B cell (primary cell): ENCODE data around the gene MTO1. TPM values are rescaled to one million over a fixed set of nuclear protein-coding genes. Genes with fewer than 3 reads are reported as not detected.

Source experiments
- ATAC-seq: fragments of 200-7000 bp; cut with Tn5 transposase; one replicate; pipeline ENCODE4 v1.10.0; 2021; ENCODE audit warnings: low read depth, mild to moderate bottlenecking, moderate number of reproducible peaks, moderate library complexity
- CTCF ChIA-PET: fragments of 350-600 bp; sonication (Branson Sonifier 250); formaldehyde crosslinking; loops from one replicate; lab custom pipeline; 2021; ENCODE audit warnings: antibody characterized with exemption, inconsistent platforms; lab: Charles Lee
- POLR2A ChIA-PET: fragments of 350-600 bp; sonication (Branson Sonifier 250); formaldehyde crosslinking; loops from one replicate; lab custom pipeline; 2021; ENCODE audit warnings: antibody characterized with exemption; lab: Charles Lee
- DNase-seq: peaks from one replicate; pipeline ENCODE4 v3.0.0; 2013
- H2AFZ ChIP-seq: 2 replicates; pipeline ENCODE4 v1.6.1; 2012; ENCODE audit warnings: mild to moderate bottlenecking, low read depth, low read length; ENCODE audit not compliant: insufficient read depth, poor library complexity, severe bottlenecking
- H3K27ac ChIP-seq, 2 donors: 1 replicate in 1 of 2; 2 replicates in 1 of 2; pipeline ENCODE4 v1.5.1; 2012 to 2013; ENCODE audit warnings: low read length in 2 of 2, mild to moderate bottlenecking in 2 of 2, moderate library complexity in 1 of 2
- H3K27me3 ChIP-seq, 4 experiments: fragments of 200-600 bp in 1 of 4; sonication (generic) in 1 of 4; replicated peaks in 1 of 4; 1 replicate in 2 of 4; 2 replicates in 2 of 4; pipeline versions ENCODE4 v1.6.1 to v1.7.0; 2013 to 2016; ENCODE audit warnings: low read length in 3 of 4, mild to moderate bottlenecking in 2 of 4, mixed read lengths in 1 of 4, moderate library complexity in 1 of 4; ENCODE audit not compliant: insufficient read depth in 4 of 4, control insufficient read depth in 3 of 4; ENCODE audit errors: control extremely low read depth in 1 of 4
- H3K36me3 ChIP-seq, 2 experiments: replicated peaks in 1 of 2; 1 replicate in 1 of 2; 2 replicates in 1 of 2; pipeline versions ENCODE4 v1.6.1 to v1.7.1; 2013; ENCODE audit warnings: low read length in 1 of 2; ENCODE audit not compliant: insufficient read depth in 2 of 2, control insufficient read depth in 1 of 2; ENCODE audit errors: control extremely low read depth in 1 of 2, extremely low read depth in 1 of 2
- H3K4me1 ChIP-seq, 2 donors: fragments of 200-600 bp in 1 of 2; sonication (generic) in 1 of 2; 1 replicate in 1 of 2; 2 replicates in 1 of 2; pipeline versions ENCODE4 v1.5.1 to v1.6.1; 2013 to 2017; ENCODE audit warnings: low read length in 2 of 2; ENCODE audit not compliant: control insufficient read depth in 2 of 2, insufficient read depth in 2 of 2
- H3K4me2 ChIP-seq: replicated peaks from 2 replicates; pipeline ENCODE3; 2012; ENCODE audit warnings: mild to moderate bottlenecking, low read depth, low read length; ENCODE audit not compliant: poor library complexity, severe bottlenecking
- H3K4me3 ChIP-seq, 5 experiments: fragments of 200-600 bp in 1 of 5; sonication (generic) in 1 of 5; 1 replicate in 3 of 5; 2 replicates in 2 of 5; pipeline versions ENCODE4 v1.5.1 to v1.7.0; 2011 to 2016; ENCODE audit warnings: low read length in 4 of 5, mild to moderate bottlenecking in 4 of 5, low read depth in 2 of 5, control low read depth in 1 of 5, moderate library complexity in 1 of 5; ENCODE audit not compliant: insufficient read depth in 1 of 5; ENCODE audit errors: control extremely low read depth in 1 of 5, extremely low read depth in 1 of 5
- H3K79me2 ChIP-seq: fragments of 200-600 bp; sonication (generic); one replicate; pipeline ENCODE4 v1.6.0; 2016; ENCODE audit warnings: low read length; ENCODE audit not compliant: control insufficient read depth, insufficient read depth
- H3K9ac ChIP-seq: fragments of 200-600 bp; sonication (generic); 2 replicates; pipeline ENCODE4 v1.6.1; 2017; ENCODE audit warnings: mild to moderate bottlenecking, low read length, moderate library complexity
- H3K9me3 ChIP-seq, 3 donors: one replicate each; pipeline versions ENCODE4 v1.6.1 to v1.7.1; 2013; ENCODE audit warnings: low read length in 2 of 3; ENCODE audit not compliant: control insufficient read depth in 2 of 3, insufficient read depth in 1 of 3; ENCODE audit errors: control extremely low read depth in 1 of 3
- H4K20me1 ChIP-seq: 2 replicates; pipeline ENCODE4 v1.6.0; 2012; ENCODE audit warnings: mild to moderate bottlenecking, low read length; ENCODE audit not compliant: insufficient read depth, control insufficient read depth, poor library complexity, severe bottlenecking
- H3K27ac Mint-ChIP-seq: one replicate; pipeline ENCODE4 v1.8.0; 2021; ENCODE audit warnings: mixed read lengths
- H3K27me3 Mint-ChIP-seq: one replicate; pipeline ENCODE4 v1.8.0; 2021; ENCODE audit warnings: mixed read lengths
- H3K4me1 Mint-ChIP-seq: one replicate; pipeline ENCODE4 v1.8.0; 2021; ENCODE audit warnings: mixed read lengths
- H3K4me3 Mint-ChIP-seq: one replicate; pipeline ENCODE4 v1.8.0; 2021; ENCODE audit warnings: mixed read lengths
- H3K9me3 Mint-ChIP-seq: one replicate; pipeline ENCODE4 v1.8.0; 2022; ENCODE audit warnings: mixed read lengths; ENCODE audit not compliant: insufficient read depth
- CTCF ChIP-seq: fragments of 200-600 bp; IDR thresholded peaks from one replicate; pipeline ENCODE4 v1.8.0; 2022; ENCODE audit warnings: antibody characterized with exemption, mild to moderate bottlenecking
- EZH2 ChIP-seq: IDR thresholded peaks from 2 replicates; pipeline ENCODE4 v1.6.1; 2012; ENCODE audit warnings: borderline replicate concordance, low read depth, mild to moderate bottlenecking, moderate library complexity, low read length; ENCODE audit not compliant: insufficient read depth, poor library complexity, severe bottlenecking
- WGBS: methylation state at CpG from one replicate; pipeline ENCODE4 v1.1.5; 2013; ENCODE audit warnings: missing lambda C conversion rate; ENCODE audit not compliant: insufficient coverage; 5-methylcytosine and 5-hydroxymethylcytosine counted together
- intact Hi-C: fragments of 100-400 bp; cut with micrococcal nuclease; formaldehyde crosslinking; loops from one replicate; pipeline ENCODE4 v1.10.0; 2022
- polyA minus RNA-seq: library from RNA; depleted of rRNA, polyadenylated mRNA; stranded (reverse); fragments of >200 nt; gene quantifications from 2 replicates; pipeline ENCODE4 v1.2.3, GENCODE V29; 2012
- polyA plus RNA-seq: library from polyadenylated mRNA; depleted of rRNA; stranded (reverse); fragments of >200 nt; gene quantifications from 2 replicates; pipeline ENCODE4 v1.2.3, GENCODE V29; 2012
- total RNA-seq, 2 donors: library from RNA; stranded (reverse); fragments of 120-200 nt in 1 of 2; gene quantifications; 1 replicate in 1 of 2; 2 replicates in 1 of 2; pipeline versions ENCODE4 v1.2.3 to v1.2.4, GENCODE V29; 2013 to 2022

The MTO1 gene
- total RNA-seq = 79.5 and 84.4 TPM in 2 replicates
- 70.2 TPM for total RNA-seq (2013)
- polyA plus RNA-seq = 52.1 and 56.0 TPM in 2 replicates
- polyA minus RNA-seq = 63.7 and 69.3 TPM in 2 replicates

- H3K4me1 ChIP-seq = peaks cover 12 to 31% of the 10 kb centered on the region in 2 donors
- H3K9ac ChIP-seq = peak within 1 kb of the TSS; percentile 100
- Mint-ChIP-seq H3K9me3 (no peaks in the 10 kb centered on the region), H3K4me3 (peak within 1 kb of the TSS; percentile 100), H3K27ac (peak within 1 kb of the TSS; percentile 97), H3K27me3 (no peaks in the 10 kb centered on the region), H3K4me1 (peaks cover 29% of the 10 kb centered on the region)
- peaks cover 3 to 20% of the 10 kb centered on the region in 2 experiments for H3K36me3 ChIP-seq
- peak; percentile 94 for ATAC-seq
- no peaks in the 10 kb centered on the region for H3K9me3 ChIP-seq
- H3K27me3 ChIP-seq = no peaks in the 10 kb centered on the region
- peaks cover 77% of the 10 kb centered on the region for H3K79me2 ChIP-seq
- H3K4me2 ChIP-seq = peak within 1 kb of the TSS; percentile 98
- TF ChIP-seq CTCF (no peak), EZH2 (no peak)
- H3K27ac ChIP-seq = peak within 1 kb of the TSS; percentile 90 to 96
- peak within 1 kb of the TSS; percentile 66 to 99 (median 78) for H3K4me3 ChIP-seq
- intact Hi-C loops = loop anchor here (1.0 to 10.0 kb wide), 3 partner anchors 9 to 1823 kb away; partner anchors contain the start of genes CGAS and TMEM30A
- ChIA-PET CTCF (interaction anchor here (1.0 to 3.3 kb wide), 10 partner anchors 10 to 191 kb away, joined by 3 to 27 read pairs (median 5); partner anchors contain the start of genes CGAS and EEF1A1), POLR2A (interaction anchor here (0.6 to 3.9 kb wide), 9 partner anchors 9 to 192 kb away, joined by 3 to 34 read pairs (median 4); partner anchors contain the start of genes CGAS, EEF1A1 and SLC17A5)
- under 1% methylated on average over 53 of the region's 55 CpGs for WGBS
- peak; percentile 91 for DNase-seq
- H4K20me1 ChIP-seq = no peaks in the 10 kb centered on the region
- peak within 1 kb of the TSS; percentile 99 for H2AFZ ChIP-seq
Observed at GRCh38 chr6:73461537-73462350, at the start of gene MTO1. Gene MTO1 (plus strand): TSS chr6:73461737. CDS start chr6:73461855, 118 bp downstream.

DNA sequence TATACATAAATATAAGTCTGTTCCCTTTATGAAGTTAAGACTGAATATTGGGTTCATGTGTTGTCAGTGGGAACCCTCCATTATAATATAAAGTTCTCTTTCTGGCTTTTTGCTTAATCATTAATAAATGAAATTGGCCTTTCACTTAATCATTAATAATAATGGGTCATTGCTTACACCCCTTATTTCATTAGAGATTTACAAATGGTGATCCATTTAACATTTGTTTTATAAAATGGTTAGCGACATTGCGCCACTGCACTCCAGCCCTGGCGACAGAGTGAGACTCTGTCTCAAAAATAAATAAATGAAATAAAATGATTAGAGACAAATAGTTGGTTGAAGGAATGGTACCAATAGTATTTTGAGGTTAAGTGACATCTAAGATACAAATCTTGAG, 48.4 kb upstream of the MTO1 start:
- Histone ChIP-seq H3K9me3 (no peaks in the 10 kb centered on the region), H3K4me2 (no peak overlapping the region), H3K4me3 (no peak overlapping the region), H3K36me3 (peaks cover 0 to 4% of the 10 kb centered on the region in 2 experiments), H2AFZ (no peak overlapping the region), H3K9ac (no peak overlapping the region), H3K27me3 (no peaks in the 10 kb centered on the region), H3K4me1 (no peaks in the 10 kb centered on the region), H3K27ac (no peak overlapping the region), H3K79me2 (no peaks in the 10 kb centered on the region), H4K20me1 (no peaks in the 10 kb centered on the region)
- DNase-seq (no peak), ATAC-seq (no peak)
- Mint-ChIP-seq H3K9me3 (no peaks in the 10 kb centered on the region), H3K4me3 (no peak overlapping the region), H3K27ac (no peak overlapping the region), H3K27me3 (no peaks in the 10 kb centered on the region), H3K4me1 (no peaks in the 10 kb centered on the region)
- WGBS = no CpG with 5 or more reads among the region's 3 CpGs
- POLR2A ChIA-PET = no interaction called here
- CTCF ChIA-PET = no interaction called here
- no peak for TF ChIP-seq CTCF
- TF ChIP-seq EZH2 = no peak
- intact Hi-C loops = no loop called here
